WTC11 (cell line): ENCODE measurements around the gene ERC2. TPM values are rescaled to one million over a fixed set of nuclear protein-coding genes. Genes with fewer than 3 reads are reported as not detected.

ENCODE experiments used
- ATAC-seq: fragments of 200-7000 bp; cut with Tn5 transposase; 2 replicates; pipeline ENCODE4 v1.10.0; 2021; ENCODE audit warnings: mild to moderate bottlenecking, moderate library complexity
- CTCF ChIA-PET: fragments of 300-600 bp; sonication (Branson Sonifier 250); formaldehyde crosslinking; loops from one replicate; lab custom pipeline; 2021; ENCODE audit warnings: antibody characterized with exemption; lab: Charles Lee
- POLR2A ChIA-PET: fragments of 350-600 bp; sonication (Branson Sonifier 250); formaldehyde crosslinking; loops from one replicate; lab custom pipeline; 2021; ENCODE audit warnings: antibody characterized with exemption; lab: Charles Lee
- DNase-seq: peaks from one replicate; pipeline ENCODE4 v3.0.0; 2021; ENCODE audit warnings: low spot score
- H3K27ac Mint-ChIP-seq: 2 replicates; pipeline ENCODE4 v1.8.0; 2021; ENCODE audit warnings: mixed read lengths
- H3K27me3 Mint-ChIP-seq: 2 replicates; pipeline ENCODE4 v1.8.0; 2021; ENCODE audit warnings: low read depth, mild to moderate bottlenecking, moderate library complexity, mixed read lengths
- H3K36me3 Mint-ChIP-seq: 2 replicates; pipeline ENCODE4 v1.8.0; 2021; ENCODE audit warnings: mixed read lengths
- H3K4me1 Mint-ChIP-seq: 2 replicates; pipeline ENCODE4 v1.8.0; 2022; ENCODE audit warnings: mixed read lengths
- H3K4me3 Mint-ChIP-seq: 2 replicates; pipeline ENCODE4 v1.8.0; 2021; ENCODE audit warnings: mild to moderate bottlenecking, moderate library complexity, mixed read lengths
- H3K9me3 Mint-ChIP-seq: 2 replicates; pipeline ENCODE4 v1.8.0; 2021; ENCODE audit warnings: mixed read lengths
- ATF6 ChIP-seq: sonication (generic); formaldehyde crosslinking; IDR thresholded peaks from 2 replicates; pipeline ENCODE4 v1.8.1; 2023; ENCODE audit warnings: mild to moderate bottlenecking, missing genetic modification reagents
- FOXK1 ChIP-seq: sonication (generic); formaldehyde crosslinking; IDR thresholded peaks from 2 replicates; pipeline ENCODE4 v1.8.0; 2022; ENCODE audit warnings: mild to moderate bottlenecking, moderate library complexity, missing genetic modification reagents
- HMGA2 ChIP-seq: fragments of 250-450 bp; sonication (Bioruptor Pico); IDR thresholded peaks from 2 replicates; pipeline ENCODE4 v1.4.0; 2021; ENCODE audit warnings: mild to moderate bottlenecking, moderate library complexity
- IRF1 ChIP-seq: sonication (generic); formaldehyde crosslinking; IDR thresholded peaks from 2 replicates; pipeline ENCODE4 v1.8.0; 2023; ENCODE audit warnings: missing genetic modification reagents
- MAX ChIP-seq: sonication (generic); formaldehyde crosslinking; IDR thresholded peaks from 2 replicates; pipeline ENCODE4 v1.8.0; 2022; ENCODE audit warnings: mild to moderate bottlenecking, missing genetic modification reagents
- NFE2L1 ChIP-seq: sonication (generic); formaldehyde crosslinking; IDR thresholded peaks from 2 replicates; pipeline ENCODE4 v1.8.1; 2023; ENCODE audit warnings: missing genetic modification reagents
- PREB ChIP-seq: sonication (generic); formaldehyde crosslinking; IDR thresholded peaks from 2 replicates; pipeline ENCODE4 v1.8.1; 2022; ENCODE audit warnings: mild to moderate bottlenecking, missing genetic modification reagents, moderate library complexity, borderline replicate concordance
- SMAD3 ChIP-seq: sonication (generic); formaldehyde crosslinking; IDR thresholded peaks from 2 replicates; pipeline ENCODE4 v1.8.0; 2022; ENCODE audit warnings: missing genetic modification reagents, mild to moderate bottlenecking, borderline replicate concordance
- SP1 ChIP-seq: sonication (generic); formaldehyde crosslinking; conservative IDR thresholded peaks from 2 replicates; pipeline ENCODE4 v1.8.1; 2022; ENCODE audit warnings: missing genetic modification reagents
- TP53 ChIP-seq: sonication (generic); formaldehyde crosslinking; IDR thresholded peaks from 2 replicates; pipeline ENCODE4 v1.8.1; 2023; ENCODE audit warnings: mild to moderate bottlenecking, missing genetic modification reagents
- ZBTB21 ChIP-seq: sonication (generic); formaldehyde crosslinking; IDR thresholded peaks from 2 replicates; pipeline ENCODE4 v1.8.1; 2023; ENCODE audit warnings: mild to moderate bottlenecking, missing genetic modification reagents, borderline replicate concordance
- ZMAT4 ChIP-seq: fragments of 250-450 bp; sonication (Bioruptor Pico); IDR thresholded peaks from 2 replicates; pipeline ENCODE4 v1.9.0; 2021; ENCODE audit warnings: mild to moderate bottlenecking
- ZNF121 ChIP-seq: sonication (generic); formaldehyde crosslinking; IDR thresholded peaks from 2 replicates; pipeline ENCODE4 v1.8.0; 2023; ENCODE audit warnings: missing genetic modification reagents
- ZNF263 ChIP-seq: sonication (generic); formaldehyde crosslinking; IDR thresholded peaks from 2 replicates; pipeline ENCODE4 v1.8.1; 2022; ENCODE audit warnings: low read depth, mild to moderate bottlenecking, moderate library complexity, missing genetic modification reagents
- ZNF396 ChIP-seq: fragments of 250-450 bp; sonication (Bioruptor Pico); IDR thresholded peaks from 2 replicates; pipeline ENCODE4 v1.8.0; 2021; ENCODE audit warnings: mild to moderate bottlenecking, moderate library complexity, borderline replicate concordance
- ZNF416 ChIP-seq: fragments of 250-450 bp; sonication (Bioruptor Pico); IDR thresholded peaks from 2 replicates; pipeline ENCODE4 v1.9.0; 2021; ENCODE audit warnings: mild to moderate bottlenecking, inconsistent platforms
- total RNA-seq: library from RNA; stranded (reverse); gene quantifications from 3 replicates; pipeline ENCODE4 v1.2.3, GENCODE V29; 2021
- TF ChIP-seq, protein P1 (sequence below): sonication (generic); formaldehyde crosslinking; IDR thresholded peaks from 2 replicates; pipeline ENCODE4 v1.8.0; 2023; ENCODE audit warnings: missing genetic modification reagents, mild to moderate bottlenecking, borderline replicate concordance
- TF ChIP-seq, protein P2 (sequence below): sonication (generic); formaldehyde crosslinking; IDR thresholded peaks from 2 replicates; pipeline ENCODE4 v1.8.1; 2023; ENCODE audit warnings: mild to moderate bottlenecking, missing genetic modification reagents, moderate library complexity

Gene ERC2
- total RNA-seq, 1 experiment from 2014 or later: 23.5 TPM

GRCh38 chr3:56491566-56491965, 23.3 kb upstream of the ERC2 start:
- ATAC-seq (no peak), DNase-seq (no peak)
- ChIA-PET POLR2A (no interaction called here), CTCF (interaction anchor here (1.2 kb wide), 1 partner anchor 23 kb away, joined by 4 read pairs; no protein-coding TSS in a partner anchor)
- peaks cover 6% of the 10 kb centered on the region; the same call in 1 of the 2 replicates for H3K27me3 Mint-ChIP-seq
- no peaks in the 10 kb centered on the region for H3K36me3 Mint-ChIP-seq
- no peak overlapping the region for H3K27ac Mint-ChIP-seq
- TF ChIP-seq ZNF263 (CRISPR knock-in tag) (no peak), PREB (no peak), MAX (CRISPR knock-in tag) (no peak), ZNF416 (CRISPR knock-in tag) (no peak), FOXK1 (CRISPR knock-in tag) (no peak), NFE2L1 (CRISPR knock-in tag) (no peak), HMGA2 (CRISPR knock-in tag) (no peak), IRF1 (CRISPR knock-in tag) (no peak), TP53 (CRISPR knock-in tag) (no peak)
- H3K9me3 Mint-ChIP-seq: no peaks in the 10 kb centered on the region
- H3K4me1 Mint-ChIP-seq: peaks cover 9% of the 10 kb centered on the region; the same call in 1 of the 2 replicates
- no peak overlapping the region for H3K4me3 Mint-ChIP-seq

DNA sequence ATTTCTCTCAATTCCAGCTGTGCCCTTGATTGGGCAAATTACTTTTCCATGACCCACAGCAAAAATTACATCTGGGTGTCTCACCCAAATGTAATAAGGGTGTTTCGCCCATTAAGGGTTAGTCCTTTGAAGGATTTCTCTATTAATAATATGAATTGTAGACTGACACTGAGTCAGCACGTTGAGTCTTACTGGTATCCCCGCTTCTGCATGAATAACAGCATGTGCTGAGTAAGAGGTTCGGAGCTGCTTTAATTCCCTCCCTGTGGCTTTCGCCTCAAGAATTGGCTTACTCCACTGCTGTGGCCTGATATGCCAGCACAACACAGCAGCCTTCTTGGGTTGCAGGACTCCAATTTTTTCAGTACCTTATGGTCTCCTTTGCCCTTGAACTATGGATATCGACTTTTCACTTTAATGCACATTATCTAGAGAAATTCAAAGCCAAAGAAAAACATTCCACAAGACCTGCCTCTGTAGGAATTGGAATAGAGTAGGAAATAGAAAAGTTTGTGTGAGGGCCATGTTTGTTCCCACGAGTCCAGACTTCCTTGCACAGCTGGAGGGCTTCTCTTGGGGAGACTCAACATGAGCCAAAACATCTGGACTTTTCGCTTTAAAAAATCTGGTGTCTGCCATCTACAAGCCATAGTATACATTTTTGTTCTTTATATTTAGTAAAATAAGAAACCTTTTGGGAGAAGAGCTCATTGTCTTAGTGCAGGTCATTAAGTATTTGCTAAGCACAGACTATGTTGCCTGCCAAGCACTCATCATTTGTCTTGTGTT, 20.7 kb upstream of the ERC2 start:
- Mint-ChIP-seq H3K36me3 (no peaks in the 10 kb centered on the region), H3K4me1 (peaks cover 4% of the 10 kb centered on the region; the same call in 1 of the 2 replicates), H3K9me3 (no peaks in the 10 kb centered on the region), H3K27me3 (peaks cover 3% of the 10 kb centered on the region; the same call in 1 of the 2 replicates), H3K27ac (no peak overlapping the region), H3K4me3 (no peak overlapping the region)
- ChIA-PET CTCF (no interaction called here), POLR2A (no interaction called here)
- no peak for DNase-seq
- TF ChIP-seq SMAD3 (CRISPR knock-in tag) (no peak), ZNF121 (CRISPR knock-in tag) (no peak), ATF6 (CRISPR knock-in tag) (no peak), ZMAT4 (CRISPR knock-in tag) (no peak), ZBTB21 (CRISPR knock-in tag) (no peak), TP53 (CRISPR knock-in tag) (no peak), SP1 (CRISPR knock-in tag) (no peak), ZNF396 (CRISPR knock-in tag) (no peak)
- TF ChIP-seq, protein P1, sequence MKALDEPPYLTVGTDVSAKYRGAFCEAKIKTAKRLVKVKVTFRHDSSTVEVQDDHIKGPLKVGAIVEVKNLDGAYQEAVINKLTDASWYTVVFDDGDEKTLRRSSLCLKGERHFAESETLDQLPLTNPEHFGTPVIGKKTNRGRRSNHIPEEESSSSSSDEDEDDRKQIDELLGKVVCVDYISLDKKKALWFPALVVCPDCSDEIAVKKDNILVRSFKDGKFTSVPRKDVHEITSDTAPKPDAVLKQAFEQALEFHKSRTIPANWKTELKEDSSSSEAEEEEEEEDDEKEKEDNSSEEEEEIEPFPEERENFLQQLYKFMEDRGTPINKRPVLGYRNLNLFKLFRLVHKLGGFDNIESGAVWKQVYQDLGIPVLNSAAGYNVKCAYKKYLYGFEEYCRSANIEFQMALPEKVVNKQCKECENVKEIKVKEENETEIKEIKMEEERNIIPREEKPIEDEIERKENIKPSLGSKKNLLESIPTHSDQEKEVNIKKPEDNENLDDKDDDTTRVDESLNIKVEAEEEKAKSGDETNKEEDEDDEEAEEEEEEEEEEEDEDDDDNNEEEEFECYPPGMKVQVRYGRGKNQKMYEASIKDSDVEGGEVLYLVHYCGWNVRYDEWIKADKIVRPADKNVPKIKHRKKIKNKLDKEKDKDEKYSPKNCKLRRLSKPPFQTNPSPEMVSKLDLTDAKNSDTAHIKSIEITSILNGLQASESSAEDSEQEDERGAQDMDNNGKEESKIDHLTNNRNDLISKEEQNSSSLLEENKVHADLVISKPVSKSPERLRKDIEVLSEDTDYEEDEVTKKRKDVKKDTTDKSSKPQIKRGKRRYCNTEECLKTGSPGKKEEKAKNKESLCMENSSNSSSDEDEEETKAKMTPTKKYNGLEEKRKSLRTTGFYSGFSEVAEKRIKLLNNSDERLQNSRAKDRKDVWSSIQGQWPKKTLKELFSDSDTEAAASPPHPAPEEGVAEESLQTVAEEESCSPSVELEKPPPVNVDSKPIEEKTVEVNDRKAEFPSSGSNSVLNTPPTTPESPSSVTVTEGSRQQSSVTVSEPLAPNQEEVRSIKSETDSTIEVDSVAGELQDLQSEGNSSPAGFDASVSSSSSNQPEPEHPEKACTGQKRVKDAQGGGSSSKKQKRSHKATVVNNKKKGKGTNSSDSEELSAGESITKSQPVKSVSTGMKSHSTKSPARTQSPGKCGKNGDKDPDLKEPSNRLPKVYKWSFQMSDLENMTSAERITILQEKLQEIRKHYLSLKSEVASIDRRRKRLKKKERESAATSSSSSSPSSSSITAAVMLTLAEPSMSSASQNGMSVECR (CRISPR knock-in tag): no peak
- TF ChIP-seq, protein P2, sequence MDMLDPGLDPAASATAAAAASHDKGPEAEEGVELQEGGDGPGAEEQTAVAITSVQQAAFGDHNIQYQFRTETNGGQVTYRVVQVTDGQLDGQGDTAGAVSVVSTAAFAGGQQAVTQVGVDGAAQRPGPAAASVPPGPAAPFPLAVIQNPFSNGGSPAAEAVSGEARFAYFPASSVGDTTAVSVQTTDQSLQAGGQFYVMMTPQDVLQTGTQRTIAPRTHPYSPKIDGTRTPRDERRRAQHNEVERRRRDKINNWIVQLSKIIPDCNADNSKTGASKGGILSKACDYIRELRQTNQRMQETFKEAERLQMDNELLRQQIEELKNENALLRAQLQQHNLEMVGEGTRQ (CRISPR knock-in tag): no peak
- ATAC-seq: peak; percentile 26; the same call in 1 of the 2 replicates
